SU-DHL-6 (cell line): ENCODE data around the gene WDR48.

ENCODE experiments used
- EZH2phosphoT487 ChIP-seq: fragments of 200-600 bp; sonication (generic), shearing (Covaris generic); conservative IDR thresholded peaks from 2 replicates; pipeline ENCODE4 v1.6.1; 2018; ENCODE audit warnings: mild to moderate bottlenecking, antibody characterized with exemption, low read length, moderate library complexity, mixed read lengths
- TF ChIP-seq, protein P1 (sequence below): fragments of 200-600 bp; sonication (generic); IDR thresholded peaks from one replicate; pipeline ENCODE4 v1.5.1; 2017; ENCODE audit warnings: antibody characterized with exemption, mild to moderate bottlenecking, low read length, moderate library complexity; ENCODE audit not compliant: insufficient read depth, poor library complexity, severe bottlenecking

DNA sequence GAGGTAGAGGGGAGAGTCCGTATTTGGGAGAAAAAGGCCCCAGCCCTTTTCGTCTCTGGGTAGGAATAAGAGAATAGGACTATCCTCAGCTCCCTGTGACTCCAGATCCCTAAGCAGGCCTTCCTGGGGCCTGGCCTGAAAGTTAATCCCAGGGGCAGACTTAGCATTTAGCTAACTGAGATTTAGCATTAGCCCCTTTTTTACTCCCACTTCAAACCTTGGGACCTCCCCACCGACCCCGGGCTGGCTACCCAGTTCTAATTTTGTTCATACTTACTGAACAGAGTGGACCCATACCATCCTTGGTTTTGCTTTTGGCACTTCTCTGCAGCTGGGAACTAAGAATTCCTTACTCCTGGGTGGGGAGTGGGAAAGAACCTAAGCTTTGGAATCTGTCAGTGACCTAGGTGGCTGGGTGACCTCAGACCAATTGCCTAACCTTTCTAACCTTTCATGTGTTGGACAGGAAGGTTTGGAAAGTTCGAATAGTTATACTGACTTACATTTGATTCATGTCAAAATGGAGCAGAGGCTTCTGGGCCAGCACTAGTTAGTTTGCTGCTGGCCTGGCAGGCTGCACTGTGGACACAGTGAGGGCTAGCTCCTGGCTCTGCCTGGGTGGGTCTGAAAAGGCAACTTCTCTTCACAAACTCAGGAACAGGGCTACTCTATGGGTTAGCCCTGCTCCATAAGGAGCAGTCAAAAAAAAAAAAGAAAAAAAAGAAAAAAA is 67.3 kb downstream of the WDR48 start:
- TF ChIP-seq, protein P1, sequence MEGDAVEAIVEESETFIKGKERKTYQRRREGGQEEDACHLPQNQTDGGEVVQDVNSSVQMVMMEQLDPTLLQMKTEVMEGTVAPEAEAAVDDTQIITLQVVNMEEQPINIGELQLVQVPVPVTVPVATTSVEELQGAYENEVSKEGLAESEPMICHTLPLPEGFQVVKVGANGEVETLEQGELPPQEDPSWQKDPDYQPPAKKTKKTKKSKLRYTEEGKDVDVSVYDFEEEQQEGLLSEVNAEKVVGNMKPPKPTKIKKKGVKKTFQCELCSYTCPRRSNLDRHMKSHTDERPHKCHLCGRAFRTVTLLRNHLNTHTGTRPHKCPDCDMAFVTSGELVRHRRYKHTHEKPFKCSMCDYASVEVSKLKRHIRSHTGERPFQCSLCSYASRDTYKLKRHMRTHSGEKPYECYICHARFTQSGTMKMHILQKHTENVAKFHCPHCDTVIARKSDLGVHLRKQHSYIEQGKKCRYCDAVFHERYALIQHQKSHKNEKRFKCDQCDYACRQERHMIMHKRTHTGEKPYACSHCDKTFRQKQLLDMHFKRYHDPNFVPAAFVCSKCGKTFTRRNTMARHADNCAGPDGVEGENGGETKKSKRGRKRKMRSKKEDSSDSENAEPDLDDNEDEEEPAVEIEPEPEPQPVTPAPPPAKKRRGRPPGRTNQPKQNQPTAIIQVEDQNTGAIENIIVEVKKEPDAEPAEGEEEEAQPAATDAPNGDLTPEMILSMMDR: no peak
- TF ChIP-seq EZH2phosphoT487: no peak
